ENCODE results near the gene ZBTB16. TPM values are rescaled to one million over a fixed set of nuclear protein-coding genes. Genes with fewer than 3 reads are reported as not detected.

ZBTB16 gene
- total RNA-seq, 2 donors from 2014 or later: 6.1 to 10.6 TPM

DNA sequence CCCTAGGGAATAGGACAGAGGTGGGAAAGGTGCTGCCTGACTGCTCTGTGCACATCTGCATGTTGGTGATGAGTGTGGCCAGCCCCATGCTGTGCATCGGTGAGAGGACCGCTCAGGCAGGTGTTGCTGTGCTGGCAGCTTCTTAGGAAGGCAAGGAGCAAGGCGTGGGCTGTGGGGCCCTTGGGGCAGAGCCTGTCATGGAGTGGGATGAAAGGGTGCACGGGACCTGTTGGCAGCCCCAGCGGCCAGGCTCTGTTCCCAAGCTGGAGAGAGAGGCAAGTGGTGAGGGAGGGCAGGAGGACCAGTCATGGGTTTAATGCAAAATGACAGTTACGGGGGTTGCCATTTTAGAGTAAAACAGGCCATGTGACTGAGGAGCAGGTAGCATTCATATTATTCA, 78.3 kb downstream of the ZBTB16 start:
- Mint-ChIP-seq H3K4me1 (peaks cover 11% of the 10 kb centered on the region), H3K27me3 (no peaks in the 10 kb centered on the region), H3K4me3 (no peak overlapping the region), H3K9me3 (no peaks in the 10 kb centered on the region), H3K27ac (peak overlapping the region; percentile 65), H3K36me3 (ENCODE audit: low read depth) (no peaks in the 10 kb centered on the region)
- no peak for ATAC-seq (replicated peaks)

DNA sequence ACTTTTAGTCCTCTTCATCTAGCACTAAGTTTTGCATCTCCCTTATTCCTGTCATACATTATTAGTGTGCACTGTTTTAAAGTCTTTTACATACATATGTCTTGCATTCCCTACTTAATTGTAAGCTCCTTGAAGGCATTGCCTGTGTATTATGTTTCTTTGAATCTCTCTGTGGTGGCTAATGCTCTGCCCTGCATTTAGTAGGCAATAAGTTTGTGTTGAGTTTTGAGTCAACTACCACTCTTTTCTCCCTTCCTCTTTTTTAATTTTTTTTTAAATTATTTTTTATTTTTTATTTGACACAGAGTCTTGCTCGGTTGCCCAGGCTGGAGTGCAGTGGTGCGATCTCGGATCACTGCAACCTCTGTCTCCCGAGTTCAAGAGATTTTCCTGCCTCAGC, 78.9 kb downstream of the ZBTB16 start:
- Mint-ChIP-seq H3K4me3 (no peak overlapping the region), H3K4me1 (peaks cover 11% of the 10 kb centered on the region), H3K27me3 (no peaks in the 10 kb centered on the region), H3K9me3 (no peaks in the 10 kb centered on the region), H3K27ac (no peak overlapping the region), H3K36me3 (ENCODE audit: low read depth) (no peaks in the 10 kb centered on the region)
- ATAC-seq (replicated peaks): no peak

DNA sequence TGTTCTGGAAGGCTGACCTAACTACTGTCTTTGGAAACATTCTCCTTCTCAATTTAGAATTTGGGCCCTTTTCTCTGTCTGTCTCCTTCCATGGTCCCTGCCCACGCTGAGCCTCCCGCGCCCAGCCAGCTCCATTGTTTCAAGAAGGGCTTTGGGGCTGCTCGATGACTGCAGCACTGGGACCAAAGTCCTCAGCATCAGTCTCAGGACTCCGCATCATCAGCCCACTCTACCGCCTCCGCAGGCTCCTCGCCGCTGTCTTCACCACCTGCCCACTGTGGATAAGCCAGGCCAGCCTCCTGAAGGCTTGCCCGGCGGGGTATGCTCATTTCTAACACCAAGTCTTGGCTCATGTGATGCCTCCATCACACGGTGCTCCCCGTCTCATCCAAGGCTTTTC, 81.3 kb downstream of the ZBTB16 start:
- Mint-ChIP-seq H3K9me3 (no peaks in the 10 kb centered on the region), H3K27me3 (no peaks in the 10 kb centered on the region), H3K27ac (no peak overlapping the region)

DNA sequence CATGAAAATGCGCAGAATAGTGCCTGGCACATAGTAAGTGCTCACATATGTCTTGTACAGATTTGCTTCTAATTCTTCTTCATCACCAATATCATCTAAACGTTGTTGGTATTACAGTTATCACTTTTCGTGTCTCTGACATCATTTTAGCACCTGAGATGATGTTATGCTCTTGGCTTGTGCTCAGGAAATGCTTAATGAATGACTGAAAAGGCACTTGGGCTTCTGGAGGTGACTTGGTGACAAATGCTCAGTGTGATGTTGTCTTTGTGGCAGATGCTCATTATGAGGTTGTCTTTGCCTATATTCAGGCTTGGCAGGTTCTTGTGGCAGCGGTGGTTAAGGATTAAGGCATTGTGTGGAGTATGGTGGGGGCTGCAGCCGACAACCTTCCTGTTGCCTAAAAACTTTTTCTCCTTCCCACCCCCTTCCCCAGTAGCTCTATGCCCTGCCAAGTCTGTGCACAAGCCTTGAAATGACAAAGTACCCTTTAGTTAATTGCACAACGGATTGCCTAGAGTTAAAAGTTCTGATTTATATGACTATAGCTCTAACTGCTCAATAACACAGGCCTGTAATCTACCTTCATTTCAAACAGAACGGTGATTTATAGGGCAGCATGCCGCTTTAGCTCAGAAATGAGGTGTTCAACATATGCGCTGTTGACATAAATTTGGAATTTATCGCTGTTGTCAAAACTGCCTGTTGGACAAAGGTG, 82.5 kb downstream of the ZBTB16 start:
- peaks cover 7% of the 10 kb centered on the region for H3K4me1 Mint-ChIP-seq
- H3K27me3 Mint-ChIP-seq: no peaks in the 10 kb centered on the region
- no peak overlapping the region for H3K27ac Mint-ChIP-seq
- no peaks in the 10 kb centered on the region for H3K36me3 Mint-ChIP-seq (ENCODE audit: low read depth)
- H3K9me3 Mint-ChIP-seq: no peaks in the 10 kb centered on the region
- no peak for ATAC-seq (replicated peaks)
- H3K4me3 Mint-ChIP-seq: no peak overlapping the region

More for the DNA sequence above, 81.3 kb downstream of the ZBTB16 start:
- Mint-ChIP-seq H3K36me3 (ENCODE audit: low read depth) (no peaks in the 10 kb centered on the region), H3K4me1 (peaks cover 11% of the 10 kb centered on the region), H3K4me3 (no peak overlapping the region)
- ATAC-seq (replicated peaks): no peak

DNA sequence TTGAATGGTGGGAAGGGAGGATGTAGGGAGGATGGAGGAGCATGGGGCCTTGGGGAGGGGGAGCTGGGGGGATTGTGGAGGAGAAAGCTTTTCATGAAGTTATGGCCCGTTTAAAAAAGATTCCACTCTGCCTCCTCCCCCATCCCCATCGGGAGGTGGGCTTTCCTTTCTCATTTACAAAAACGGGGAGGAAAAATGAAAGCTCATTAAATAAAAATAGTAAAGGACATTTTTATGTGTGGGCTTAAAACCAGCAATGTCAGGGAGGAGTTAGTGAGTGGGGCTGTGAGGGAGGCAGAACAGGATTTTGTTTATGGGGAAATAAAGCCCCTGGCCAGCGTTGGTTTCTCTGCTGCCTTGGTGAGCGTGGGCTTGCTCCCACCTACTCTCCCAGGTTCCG, 83.2 kb downstream of the ZBTB16 start:
- peaks cover 5% of the 10 kb centered on the region for H3K4me1 Mint-ChIP-seq
- ATAC-seq (replicated peaks): no peak
- no peaks in the 10 kb centered on the region for H3K36me3 Mint-ChIP-seq (ENCODE audit: low read depth)
- no peaks in the 10 kb centered on the region for H3K9me3 Mint-ChIP-seq
- H3K27me3 Mint-ChIP-seq: no peaks in the 10 kb centered on the region
- H3K4me3 Mint-ChIP-seq: no peak overlapping the region
- H3K27ac Mint-ChIP-seq: no peak overlapping the region

DNA sequence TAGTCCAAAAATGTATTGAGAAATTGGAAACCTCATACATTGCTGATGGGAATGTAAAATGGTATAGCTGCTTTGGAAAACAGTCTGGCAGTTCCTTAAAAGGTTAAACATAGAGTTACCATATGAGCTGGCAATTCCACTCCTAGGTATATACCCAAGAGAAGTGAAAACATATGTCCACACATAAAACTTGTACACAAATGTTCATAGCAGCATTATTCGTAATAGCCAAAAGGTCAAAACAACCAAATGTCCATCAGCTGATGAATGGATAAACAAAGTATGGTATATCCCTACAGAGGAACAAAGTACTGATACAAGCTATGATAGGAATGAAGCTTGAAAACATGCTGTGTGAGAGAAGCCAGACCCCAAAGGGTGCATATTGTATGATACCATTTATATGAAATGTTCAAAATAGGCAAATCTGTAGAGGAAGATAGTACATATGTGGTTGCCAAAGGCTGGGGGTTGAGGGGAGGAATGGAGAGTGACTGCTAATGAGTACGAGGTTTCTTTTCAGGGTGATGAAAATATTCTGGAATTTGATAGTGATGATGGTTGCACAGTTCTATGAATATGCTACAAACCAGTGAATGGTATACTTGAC, 85.8 kb downstream of the ZBTB16 start:
- no peaks in the 10 kb centered on the region for H3K27me3 Mint-ChIP-seq
- ATAC-seq (replicated peaks): no peak
- peaks cover 4% of the 10 kb centered on the region for H3K4me1 Mint-ChIP-seq
- no peaks in the 10 kb centered on the region for H3K36me3 Mint-ChIP-seq (ENCODE audit: low read depth)
- H3K4me3 Mint-ChIP-seq: no peak overlapping the region
- H3K27ac Mint-ChIP-seq: no peak overlapping the region
- no peaks in the 10 kb centered on the region for H3K9me3 Mint-ChIP-seq

DNA sequence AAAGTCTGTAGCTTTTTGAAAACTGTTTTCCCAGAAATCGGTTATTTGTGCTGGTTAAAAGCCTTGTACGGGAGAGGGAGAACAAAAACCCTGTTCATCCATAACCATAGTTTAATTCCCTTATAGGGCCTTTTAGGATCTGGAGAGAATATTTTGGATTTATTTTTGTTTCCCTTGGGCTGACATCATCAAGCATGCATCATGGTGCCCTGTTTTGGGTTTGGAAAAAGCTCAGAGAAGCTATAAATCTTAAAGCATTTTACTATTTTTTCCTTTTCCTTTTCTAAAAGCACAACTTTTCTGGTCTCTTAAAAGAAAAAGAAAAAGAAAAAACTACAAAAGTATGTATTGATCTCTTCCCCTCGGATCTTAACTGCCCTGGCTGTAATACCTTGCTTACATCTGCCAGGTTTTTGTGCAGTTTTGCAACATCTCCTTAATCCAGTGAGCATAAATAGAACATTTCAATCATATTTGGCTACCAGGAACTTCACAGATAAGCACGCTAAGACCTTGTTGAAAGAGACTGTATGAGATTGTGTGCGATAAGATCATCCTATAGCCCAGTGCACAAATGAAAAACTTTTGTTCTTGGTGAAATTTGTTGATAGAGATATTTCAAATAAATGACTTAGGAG, 88.0 kb downstream of the ZBTB16 start:
- peaks cover 8% of the 10 kb centered on the region for H3K4me1 Mint-ChIP-seq
- ATAC-seq (replicated peaks): no peak
- no peak overlapping the region for H3K27ac Mint-ChIP-seq
- H3K36me3 Mint-ChIP-seq (ENCODE audit: low read depth): no peaks in the 10 kb centered on the region
- H3K9me3 Mint-ChIP-seq: no peaks in the 10 kb centered on the region
- no peak overlapping the region for H3K4me3 Mint-ChIP-seq
- no peaks in the 10 kb centered on the region for H3K27me3 Mint-ChIP-seq

DNA sequence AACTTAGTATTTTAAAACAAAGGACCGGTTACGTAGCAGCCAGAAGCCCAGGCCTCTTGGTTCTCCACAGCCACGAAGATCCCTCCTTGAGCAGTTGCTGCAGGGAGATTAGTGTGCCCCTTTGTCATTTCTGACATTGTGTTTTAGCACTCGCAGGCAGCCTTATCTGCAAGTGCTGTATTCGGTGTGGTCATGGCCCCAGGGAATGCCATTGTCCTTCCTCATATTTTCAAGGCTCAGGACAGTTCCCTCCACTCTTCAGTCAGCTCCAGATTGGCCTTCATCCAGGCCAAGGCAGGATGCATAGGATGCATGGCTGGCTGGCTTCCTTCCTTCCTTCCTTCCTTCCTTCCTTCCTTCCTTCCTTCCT, 88.5 kb downstream of the ZBTB16 start:
- H3K27me3 Mint-ChIP-seq: no peaks in the 10 kb centered on the region
- H3K4me3 Mint-ChIP-seq: no peak overlapping the region
- no peaks in the 10 kb centered on the region for H3K36me3 Mint-ChIP-seq (ENCODE audit: low read depth)
- no peaks in the 10 kb centered on the region for H3K9me3 Mint-ChIP-seq
- ATAC-seq (replicated peaks): no peak
- peaks cover 11% of the 10 kb centered on the region for H3K4me1 Mint-ChIP-seq
- no peak overlapping the region for H3K27ac Mint-ChIP-seq

DNA sequence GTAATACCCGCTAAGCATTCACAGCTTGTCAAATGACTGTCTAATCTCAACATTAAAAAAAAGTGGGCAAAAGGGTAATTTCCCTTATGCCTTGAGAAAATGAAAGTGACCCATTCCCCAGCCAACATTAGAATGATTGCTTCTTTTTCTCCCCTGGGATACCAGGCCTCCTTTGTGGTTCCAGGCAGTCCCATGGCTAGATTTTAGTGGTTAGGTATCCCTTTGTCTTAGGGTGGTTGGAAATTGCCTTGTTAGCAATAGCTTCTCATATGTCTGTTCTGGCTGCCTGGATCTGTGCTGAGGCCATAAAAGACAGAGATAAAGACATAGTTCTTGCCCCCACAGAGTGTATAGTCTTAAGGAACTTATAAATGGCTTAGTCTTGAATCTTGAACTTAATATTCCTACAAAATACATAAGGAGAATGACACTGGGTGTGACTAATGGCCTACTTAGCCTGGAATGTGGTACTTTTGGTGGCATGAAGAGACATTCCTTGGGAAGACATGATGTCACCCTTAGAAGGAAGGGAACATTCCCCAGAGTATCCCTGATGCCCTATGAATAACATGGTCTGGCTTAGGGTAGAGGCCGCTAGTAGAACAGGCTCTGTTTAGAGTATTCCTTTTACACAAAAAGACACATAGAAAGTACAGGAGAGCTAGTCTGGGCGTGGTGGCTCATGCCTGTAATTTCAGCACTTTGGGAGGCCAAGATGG, 90.3 kb downstream of the ZBTB16 start:
- H3K4me3 Mint-ChIP-seq: no peak overlapping the region
- no peaks in the 10 kb centered on the region for H3K9me3 Mint-ChIP-seq
- no peaks in the 10 kb centered on the region for H3K27me3 Mint-ChIP-seq
- H3K27ac Mint-ChIP-seq: no peak overlapping the region
- H3K36me3 Mint-ChIP-seq (ENCODE audit: low read depth): no peaks in the 10 kb centered on the region
- ATAC-seq (replicated peaks): no peak
- H3K4me1 Mint-ChIP-seq: peaks cover 11% of the 10 kb centered on the region

DNA sequence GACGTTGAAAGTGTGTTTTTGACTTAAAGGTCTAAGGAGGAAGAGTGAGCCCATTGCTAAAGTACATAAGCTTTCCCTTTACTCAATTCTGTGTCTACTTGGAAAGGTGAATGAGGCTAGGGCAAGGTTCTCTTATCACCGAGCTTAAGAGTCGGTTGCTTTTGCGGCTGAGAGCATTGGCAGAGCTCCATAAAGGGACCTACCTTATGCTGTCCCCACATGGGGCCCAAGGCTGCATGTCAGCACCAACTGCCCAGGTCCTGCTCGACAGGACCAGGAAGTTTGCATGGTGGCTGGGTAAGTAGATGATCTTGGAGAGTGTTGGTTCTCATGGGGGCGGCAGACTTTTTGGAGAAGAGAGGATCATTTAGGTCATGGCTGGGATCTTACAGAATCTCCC, 91.2 kb downstream of the ZBTB16 start:
- Mint-ChIP-seq H3K27me3 (no peaks in the 10 kb centered on the region), H3K4me3 (no peak overlapping the region), H3K27ac (no peak overlapping the region), H3K36me3 (ENCODE audit: low read depth) (no peaks in the 10 kb centered on the region), H3K9me3 (no peaks in the 10 kb centered on the region), H3K4me1 (peaks cover 11% of the 10 kb centered on the region)
- ATAC-seq (replicated peaks): no peak

DNA sequence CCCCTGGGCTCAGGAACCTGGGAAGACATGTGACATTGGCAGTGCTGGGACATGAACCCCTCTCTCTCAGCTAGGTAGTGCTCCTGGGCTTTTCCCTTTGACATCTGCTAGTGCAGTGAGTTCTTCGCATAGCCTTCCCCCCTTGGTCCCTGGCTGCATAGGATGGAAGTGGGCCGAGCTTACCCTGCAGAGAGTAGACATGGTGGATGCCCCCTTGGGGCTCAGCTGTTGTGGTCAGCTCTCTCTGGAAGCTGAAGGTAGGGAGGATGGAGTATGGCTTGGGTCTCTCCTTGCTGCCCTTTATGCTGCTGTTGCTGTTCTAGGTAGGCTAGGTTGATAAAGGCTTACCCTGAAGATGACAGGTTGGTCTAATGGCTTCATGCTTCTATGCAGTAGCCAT, 92.1 kb downstream of the ZBTB16 start:
- no peak overlapping the region for H3K27ac Mint-ChIP-seq
- H3K36me3 Mint-ChIP-seq (ENCODE audit: low read depth): no peaks in the 10 kb centered on the region

DNA sequence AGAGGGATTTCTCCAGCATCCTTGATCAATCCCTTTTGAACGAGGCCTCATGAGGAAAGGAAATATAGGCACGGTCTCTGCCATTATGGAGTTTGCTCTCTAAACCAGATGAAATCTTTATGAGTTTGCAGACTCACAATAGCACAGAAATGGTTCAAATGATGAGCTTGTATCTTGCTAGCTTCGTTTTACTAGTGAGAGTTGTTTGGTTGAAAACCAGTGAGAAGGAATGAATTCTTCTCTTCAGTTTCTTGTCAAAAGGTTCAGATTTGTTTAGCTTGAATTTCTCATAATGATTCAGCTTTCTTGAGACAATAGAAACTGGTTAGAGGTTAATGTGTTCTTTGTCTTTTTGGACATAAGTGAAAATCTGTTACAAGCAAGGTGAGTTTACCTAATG, 92.7 kb downstream of the ZBTB16 start:
- peak; percentile 35 for ATAC-seq (replicated peaks)
- no peaks in the 10 kb centered on the region for H3K36me3 Mint-ChIP-seq (ENCODE audit: low read depth)
- no peaks in the 10 kb centered on the region for H3K9me3 Mint-ChIP-seq
- no peak overlapping the region for H3K4me3 Mint-ChIP-seq
- no peaks in the 10 kb centered on the region for H3K27me3 Mint-ChIP-seq
- peak overlapping the region; percentile 20 for H3K27ac Mint-ChIP-seq
- peaks cover 11% of the 10 kb centered on the region for H3K4me1 Mint-ChIP-seq

More for the DNA sequence above, 92.1 kb downstream of the ZBTB16 start:
- no peak for ATAC-seq (replicated peaks)
- H3K4me3 Mint-ChIP-seq: no peak overlapping the region
- no peaks in the 10 kb centered on the region for H3K9me3 Mint-ChIP-seq
- H3K4me1 Mint-ChIP-seq: peaks cover 11% of the 10 kb centered on the region
- no peaks in the 10 kb centered on the region for H3K27me3 Mint-ChIP-seq

DNA sequence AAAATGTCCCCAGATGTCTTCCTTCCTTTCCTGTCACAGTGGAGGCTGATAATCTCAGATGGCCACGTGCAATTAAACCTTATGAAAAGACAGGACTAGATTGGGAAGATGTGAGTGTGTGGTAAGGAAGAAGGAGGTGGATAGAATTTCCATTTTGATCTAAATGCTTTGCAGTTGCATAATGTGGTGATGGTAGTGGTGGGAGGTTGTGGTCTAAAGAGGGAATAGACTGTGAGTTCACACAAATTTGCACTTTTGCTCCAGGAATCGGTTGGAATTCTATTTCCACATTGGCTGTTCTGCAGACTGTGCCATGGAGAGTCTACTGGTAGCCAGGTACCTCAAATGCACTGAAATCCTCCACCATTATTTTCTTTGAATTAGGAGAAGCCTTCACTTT, 93.3 kb downstream of the ZBTB16 start:
- ATAC-seq (replicated peaks): no peak
- Mint-ChIP-seq H3K4me3 (no peak overlapping the region), H3K4me1 (peaks cover 11% of the 10 kb centered on the region), H3K27me3 (no peaks in the 10 kb centered on the region), H3K27ac (no peak overlapping the region), H3K9me3 (no peaks in the 10 kb centered on the region), H3K36me3 (ENCODE audit: low read depth) (no peaks in the 10 kb centered on the region)

DNA sequence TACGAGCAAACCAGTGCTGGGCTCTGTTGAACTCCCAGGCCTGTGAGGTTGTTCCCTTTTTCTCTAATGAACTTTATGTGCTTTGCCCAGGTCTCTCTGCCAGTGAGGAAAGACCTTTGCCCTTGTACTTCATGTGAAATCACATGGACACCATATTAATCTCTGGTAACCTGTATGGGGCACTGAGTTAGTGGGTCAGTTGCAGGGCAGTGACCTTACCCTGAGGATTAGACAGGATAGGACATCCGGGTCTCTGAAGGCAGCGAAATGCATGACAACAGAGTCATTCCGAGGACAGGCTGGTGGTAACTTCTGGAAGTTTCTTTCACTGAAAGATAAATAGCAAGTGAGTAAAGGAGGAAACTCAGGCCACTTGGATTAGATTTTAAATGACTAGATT, 93.7 kb downstream of the ZBTB16 start:
- H3K27me3 Mint-ChIP-seq: no peaks in the 10 kb centered on the region
- H3K27ac Mint-ChIP-seq: no peak overlapping the region
- no peak for ATAC-seq (replicated peaks)
- H3K36me3 Mint-ChIP-seq (ENCODE audit: low read depth): no peaks in the 10 kb centered on the region
- H3K4me3 Mint-ChIP-seq: no peak overlapping the region
- H3K4me1 Mint-ChIP-seq: peaks cover 14% of the 10 kb centered on the region
- H3K9me3 Mint-ChIP-seq: no peaks in the 10 kb centered on the region

Measured in activated T-helper 17 cell treated with anti-CD3 and anti-CD28 coated beads, Interleukin-2, amount 50 U/mL, for 72 hours (primary cell).